ENCODE results near the gene MRM1. TPM values are rescaled to one million over a fixed set of nuclear protein-coding genes. Genes with fewer than 3 reads are reported as not detected.

Gene MRM1
- total RNA-seq, 4 donors from 2014 or later = 3.5 to 6.6 (median 4.7) TPM

DNA sequence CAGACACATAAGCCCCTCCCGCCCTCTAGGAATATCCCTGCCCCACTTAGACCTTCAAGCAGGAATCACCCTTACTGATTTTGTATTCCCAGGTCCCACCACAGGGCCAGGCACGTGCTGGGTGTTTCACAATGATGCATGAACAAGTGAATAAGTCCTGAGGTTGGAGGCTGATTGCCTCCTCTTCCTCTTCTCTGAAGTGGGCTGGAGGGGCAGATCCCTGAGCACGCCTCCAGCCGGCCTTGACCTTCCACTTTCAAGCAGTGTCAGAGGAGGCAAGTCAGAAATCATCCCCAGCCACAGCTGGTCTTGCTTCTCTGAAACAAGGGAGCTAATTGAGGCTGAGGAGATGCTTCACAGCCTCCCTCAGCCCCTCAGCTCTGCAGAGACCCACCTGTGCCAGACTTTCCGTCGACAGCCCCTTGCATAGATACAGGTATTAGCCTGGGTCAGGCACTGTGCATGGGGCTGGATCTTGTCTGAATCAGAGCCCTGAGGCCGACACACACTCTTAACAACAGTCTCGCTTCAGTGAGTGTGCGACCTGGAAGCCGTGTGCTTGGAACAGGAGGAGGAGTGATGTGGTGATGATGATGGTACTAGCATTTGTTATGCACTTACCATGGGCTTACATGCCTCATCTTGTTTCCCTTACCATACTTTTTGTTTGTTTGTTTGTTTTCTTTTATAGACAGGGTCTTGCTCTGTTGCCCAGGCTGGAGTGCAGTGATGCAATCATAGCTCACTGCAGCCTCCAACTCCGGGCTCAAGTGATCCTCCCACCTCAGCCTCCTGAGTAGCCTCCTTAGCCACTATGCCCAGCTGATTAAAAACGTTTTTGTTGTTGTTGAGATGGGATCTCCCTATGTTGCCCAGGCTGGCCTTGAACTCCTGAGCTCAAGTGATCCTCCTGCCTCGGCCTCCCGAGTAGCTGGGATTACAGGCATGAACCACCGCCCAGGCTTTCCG is 15.0 kb downstream of the MRM1 start:
- Histone ChIP-seq H3K27ac (no peak overlapping the region), H3K4me3 (no peak overlapping the region), H3K27me3 (peaks cover 3% of the 10 kb centered on the region), H3K4me1 (no peaks in the 10 kb centered on the region), H3K9me3 (no peaks in the 10 kb centered on the region), H3K36me3 (no peaks in the 10 kb centered on the region)
- 82% methylated on average over 16 of the region's 16 CpGs for WGBS
- no peak for TF ChIP-seq POLR2A (IDR thresholded peaks at IDR 0.05)
- DNase-seq (ENCODE audit: low spot score in 2 of 2) = no peak

GRCh38 chr17:36617773-36618172 is 16.4 kb downstream of the MRM1 start:
- DNase-seq (ENCODE audit: low spot score in 2 of 2) = no peak
- no peak overlapping the region for H3K4me3 ChIP-seq
- H3K4me1 ChIP-seq = no peaks in the 10 kb centered on the region
- no peaks in the 10 kb centered on the region for H3K9me3 ChIP-seq
- TF ChIP-seq POLR2A (IDR thresholded peaks at IDR 0.05) = no peak
- no peak for TF ChIP-seq CTCF (IDR thresholded peaks at IDR 0.05)
- H3K27me3 ChIP-seq = no peaks in the 10 kb centered on the region
- 83% methylated on average over 7 of the region's 7 CpGs for WGBS
- no peaks in the 10 kb centered on the region for H3K36me3 ChIP-seq
- H3K27ac ChIP-seq = no peak overlapping the region

DNA sequence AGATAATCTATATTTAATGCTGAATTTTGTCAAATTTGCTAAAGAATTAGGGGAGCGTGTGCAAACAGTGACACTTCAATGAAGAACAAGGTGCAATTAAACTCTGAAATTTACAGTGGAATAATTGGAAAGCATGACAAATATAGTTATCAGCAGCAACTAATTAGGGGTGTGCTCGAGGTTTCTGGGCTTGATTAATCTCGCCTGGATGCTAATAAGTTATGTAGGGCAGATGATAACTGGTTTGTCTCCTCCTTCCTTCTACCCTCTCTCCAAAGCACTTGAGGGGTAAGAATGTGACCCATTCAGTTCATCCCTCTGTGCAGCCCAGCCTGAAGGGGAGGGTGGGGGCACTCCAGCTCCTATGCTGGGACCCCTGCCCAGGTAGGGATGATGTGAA is 21.9 kb downstream of the MRM1 start:
- H3K27ac ChIP-seq = no peak overlapping the region
- no peaks in the 10 kb centered on the region for H3K4me1 ChIP-seq

DNA sequence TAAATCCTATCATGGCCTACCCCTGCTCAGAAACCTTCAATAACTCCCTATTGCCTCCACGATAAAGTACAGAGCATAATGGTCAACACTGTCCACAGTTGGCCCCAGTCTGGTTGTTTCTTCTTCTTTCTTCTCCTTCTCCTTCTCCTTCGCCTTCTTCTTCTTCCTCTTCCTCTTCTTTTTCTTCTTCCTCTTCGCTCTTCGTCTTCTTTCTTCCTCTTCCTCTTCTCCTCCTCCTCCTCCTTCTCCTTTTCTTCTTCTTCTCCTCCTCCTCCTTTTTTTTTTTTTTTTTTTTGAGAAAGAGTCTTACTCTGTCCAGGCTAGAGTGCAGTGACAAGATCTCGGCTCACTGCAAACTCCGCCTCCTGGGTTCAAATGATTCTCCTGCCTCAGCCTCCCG is 23.8 kb downstream of the MRM1 start:
- H3K4me1 ChIP-seq = peaks cover 4% of the 10 kb centered on the region
- H3K27ac ChIP-seq = no peak overlapping the region
- TF ChIP-seq POLR2AphosphoS5 (IDR thresholded peaks at IDR 0.05) (no peak), CTCF (IDR thresholded peaks at IDR 0.05) (no peak), POLR2A (IDR thresholded peaks at IDR 0.05) (no peak), EP300 (IDR thresholded peaks at IDR 0.05) (no peak)
- DNase-seq (ENCODE audit: low spot score in 2 of 2) = no peak
- H3K4me3 ChIP-seq = no peak overlapping the region
- WGBS = 87% methylated on average over 7 of the region's 7 CpGs
- no peaks in the 10 kb centered on the region for H3K27me3 ChIP-seq
- H3K9me3 ChIP-seq = no peaks in the 10 kb centered on the region
- no peaks in the 10 kb centered on the region for H3K36me3 ChIP-seq

More for the DNA sequence above, 21.9 kb downstream of the MRM1 start:
- no peak for TF ChIP-seq POLR2A (IDR thresholded peaks at IDR 0.05)
- no peaks in the 10 kb centered on the region for H3K27me3 ChIP-seq
- WGBS = 72% methylated on average over 3 of the region's 3 CpGs
- no peaks in the 10 kb centered on the region for H3K36me3 ChIP-seq
- no peaks in the 10 kb centered on the region for H3K9me3 ChIP-seq
- no peak for DNase-seq (ENCODE audit: low spot score in 2 of 2)
- no peak overlapping the region for H3K4me3 ChIP-seq

- Histone ChIP-seq H3K4me1 (peaks cover 4% of the 10 kb centered on the region), H3K4me3 (no peak overlapping the region), H3K27me3 (peaks cover 4% of the 10 kb centered on the region), H3K36me3 (no peaks in the 10 kb centered on the region), H3K27ac (no peak overlapping the region), H3K9me3 (no peaks in the 10 kb centered on the region)
- 78% methylated on average over 12 of the region's 12 CpGs for WGBS
- no peak for TF ChIP-seq CTCF (IDR thresholded peaks at IDR 0.05)
- no peak for TF ChIP-seq POLR2A (IDR thresholded peaks at IDR 0.05)
- TF ChIP-seq EP300 (IDR thresholded peaks at IDR 0.05) = no peak
- TF ChIP-seq POLR2AphosphoS5 (IDR thresholded peaks at IDR 0.05) = no peak
- DNase-seq (ENCODE audit: low spot score in 2 of 2) = no peak
Observed at GRCh38 chr17:36627101-36627500, 25.7 kb downstream of the MRM1 start.

DNA sequence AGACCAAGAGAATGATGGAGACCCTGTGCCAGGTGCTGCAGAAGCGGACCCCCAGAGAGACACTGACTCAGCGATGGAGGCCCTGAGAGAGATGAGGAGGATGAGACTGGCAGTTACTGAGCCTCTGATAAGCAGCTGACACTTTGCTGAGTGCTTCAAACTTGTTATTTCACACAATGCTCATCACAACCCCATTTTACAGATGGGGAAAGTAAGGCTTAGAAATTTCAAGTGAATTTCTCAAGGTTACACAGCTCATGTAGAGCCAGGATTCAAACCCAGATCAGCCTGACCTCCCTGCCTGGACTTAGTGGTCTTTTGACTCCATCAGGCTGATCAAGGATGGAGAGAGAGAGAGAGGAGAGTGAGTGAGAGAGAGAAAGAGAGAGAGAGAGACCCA is 27.2 kb downstream of the MRM1 start:
- DNase-seq (ENCODE audit: low spot score in 2 of 2) = no peak
- Histone ChIP-seq H3K27ac (no peak overlapping the region), H3K4me3 (no peak overlapping the region), H3K36me3 (no peaks in the 10 kb centered on the region), H3K4me1 (peaks cover 4% of the 10 kb centered on the region), H3K27me3 (peaks cover 14% of the 10 kb centered on the region), H3K9me3 (no peaks in the 10 kb centered on the region)
- WGBS = 94% methylated on average over 2 of the region's 2 CpGs
- TF ChIP-seq POLR2AphosphoS5 (IDR thresholded peaks at IDR 0.05) (no peak), CTCF (IDR thresholded peaks at IDR 0.05) (no peak), POLR2A (IDR thresholded peaks at IDR 0.05) (no peak), EP300 (IDR thresholded peaks at IDR 0.05) (no peak)

Measured in suprapubic skin (tissue), 4 donors.